ENCODE data around the gene ZNF808.
"Not testable (repeated sequence)": the region's sequence is repeated elsewhere in the genome, so short reads cannot be mapped to it uniquely, and the experiment has no call there.

DNA sequence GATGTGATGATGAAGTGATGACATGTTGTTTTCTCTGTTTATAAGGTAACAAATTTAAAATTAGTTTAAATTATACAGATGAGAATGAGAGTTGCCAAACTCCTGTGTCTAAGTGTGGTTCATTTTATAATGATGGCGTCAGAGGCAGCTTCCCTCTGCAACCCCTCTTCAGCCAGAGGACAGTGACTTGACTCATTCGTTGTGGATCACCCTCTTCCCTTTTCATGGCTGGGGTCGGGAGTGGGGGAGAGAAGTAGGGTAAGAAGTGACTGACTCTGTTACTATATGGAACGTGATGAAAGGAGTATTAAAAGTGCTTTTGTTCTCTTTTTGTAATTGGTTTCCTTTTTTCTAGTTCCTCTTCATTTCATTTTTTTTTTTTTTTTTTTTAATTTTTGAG lies 11.3 kb downstream of the ZNF808 start:
- not testable (repeated sequence) for TF ChIP-seq POLR2AphosphoS5 (IDR thresholded peaks at IDR 0.05; ENCODE audit: low read depth, low read length); TAF1 (IDR thresholded peaks at IDR 0.05; ENCODE audit: borderline replicate concordance, low read depth, low read length); POLR2A (IDR thresholded peaks at IDR 0.05; ENCODE audit: low read depth, low read length)
